GM11168 (cell line): ENCODE data around the gene ASIC1.

Experiments used
- in situ Hi-C: fragments of 300-500 bp; cut with MboI; formaldehyde crosslinking; loops from one replicate; pipeline ENCODE4 v1.12.0; 2022; ENCODE audit warnings: low sequenced_read_pairs; ENCODE audit not compliant: unreplicated experiment

The ASIC1 gene

GRCh38 chr12:50102646-50103309 is 45.4 kb downstream of the ASIC1 start:
- in situ Hi-C loops = no loop called here

GRCh38 chr12:50103351-50103750 is 46.0 kb downstream of the ASIC1 start:
- in situ Hi-C loops = no loop called here

GRCh38 chr12:50103767-50104321 is 46.4 kb downstream of the ASIC1 start, which contains the start of gene GPD1:
GPD1 (plus strand) TSS chr12:50104008; CDS start chr12:50104051, 43 bp downstream.
- in situ Hi-C loops = no loop called here

- in situ Hi-C loops = no loop called here
These were observed 47.3 kb downstream of the ASIC1 start for GRCh38 chr12:50104417-50105366.

- in situ Hi-C loops = no loop called here
These were observed 48.6 kb downstream of the ASIC1 start for GRCh38 chr12:50105913-50106450.

GRCh38 chr12:50106907-50107306 is 49.5 kb downstream of the ASIC1 start:
- in situ Hi-C loops = no loop called here

- in situ Hi-C loops = no loop called here
These were observed 50.2 kb downstream of the ASIC1 start for GRCh38 chr12:50107416-50108268.

- in situ Hi-C loops = no loop called here
These were observed 51.9 kb downstream of the ASIC1 start for GRCh38 chr12:50109319-50109718.

- in situ Hi-C loops = no loop called here
These were observed 52.8 kb downstream of the ASIC1 start for GRCh38 chr12:50110127-50110761.

- in situ Hi-C loops = no loop called here
These were observed 53.5 kb downstream of the ASIC1 start for GRCh38 chr12:50110762-50111351.

GRCh38 chr12:50111395-50111692 is 53.9 kb downstream of the ASIC1 start:
- in situ Hi-C loops = no loop called here

- in situ Hi-C loops = no loop called here
These were observed 54.5 kb downstream of the ASIC1 start, which contains the start of gene COX14 for GRCh38 chr12:50111693-50112455. COX14 (plus strand) TSS chr12:50112236; CDS start chr12:50120044, 7,808 bp downstream.

- in situ Hi-C loops = no loop called here
These were observed 55.2 kb downstream of the ASIC1 start for GRCh38 chr12:50112456-50113218.

GRCh38 chr12:50117057-50117622 is 59.7 kb downstream of the ASIC1 start:
- in situ Hi-C loops = no loop called here

- in situ Hi-C loops = no loop called here
These were observed 62.0 kb downstream of the ASIC1 start for GRCh38 chr12:50119387-50119786.

- in situ Hi-C loops = no loop called here
These were observed 63.1 kb downstream of the ASIC1 start for GRCh38 chr12:50120521-50120920.

- in situ Hi-C loops = no loop called here
These were observed 63.6 kb downstream of the ASIC1 start for GRCh38 chr12:50120953-50121352.
